GM21515 (cell line): Measurements from ENCODE around the gene PRTN3.

Source experiments
- ATAC-seq: cut with Tn5 transposase; IDR thresholded peaks from one replicate; pipeline ENCODE4 v1.9.1; 2021; ENCODE audit not compliant: unreplicated experiment

The PRTN3 gene

GRCh38 chr19:896434-896833 lies 55.6 kb downstream of the PRTN3 start:
- no peak for ATAC-seq

GRCh38 chr19:896999-897398 lies 56.2 kb downstream of the PRTN3 start:
- ATAC-seq, result no peak

- ATAC-seq, result no peak
Observed at GRCh38 chr19:897442-898039, 56.7 kb downstream of the PRTN3 start.
